CD4-positive, CD25-positive, alpha-beta regulatory T cell (primary cell): Measurements from ENCODE around the gene PASD1. TPM values are rescaled to one million over a fixed set of nuclear protein-coding genes. Genes with fewer than 3 reads are reported as not detected.

Experiments used
- ATAC-seq, 2 donors: fragments of 150-1000 bp; cut with Tn5 transposase; one replicate each; pipeline ENCODE4 v1.10.0; 2021; ENCODE audit warnings: low read depth in 2 of 2, moderate number of reproducible peaks in 2 of 2, moderate library complexity in 1 of 2
- DNase-seq, 3 donors: peaks; one replicate each; pipeline versions ENCODE4 v3.0.0 to v3.0.0-alpha.2; 2012 to 2022; ENCODE audit warnings: mixed read lengths in 1 of 3
- H3K27ac ChIP-seq: one replicate; pipeline ENCODE4 v1.7.0; 2013; ENCODE audit warnings: mild to moderate bottlenecking, low read length; ENCODE audit not compliant: insufficient read depth, poor library complexity, severe bottlenecking
- H3K27me3 ChIP-seq: one replicate; pipeline ENCODE4 v1.7.0; 2013; ENCODE audit warnings: low read length; ENCODE audit not compliant: control insufficient read depth, insufficient read depth
- H3K36me3 ChIP-seq: one replicate; pipeline ENCODE4 v1.7.0; 2013; ENCODE audit warnings: mild to moderate bottlenecking, low read length, moderate library complexity; ENCODE audit not compliant: control insufficient read depth, insufficient read depth
- H3K4me1 ChIP-seq: 2 replicates; pipeline ENCODE4 v1.7.0; 2013; ENCODE audit warnings: mild to moderate bottlenecking, low read length; ENCODE audit not compliant: insufficient read depth, control insufficient read depth, poor library complexity, severe bottlenecking
- H3K4me3 ChIP-seq: one replicate; pipeline ENCODE4 v1.7.0; 2013; ENCODE audit warnings: low read depth, mild to moderate bottlenecking, low read length, moderate library complexity
- H3K9me3 ChIP-seq, 2 experiments: 1 replicate in 1 of 2; 2 replicates in 1 of 2; pipeline ENCODE4 v1.7.0; 2013; ENCODE audit warnings: low read length in 2 of 2, mild to moderate bottlenecking in 1 of 2, moderate library complexity in 1 of 2; ENCODE audit not compliant: control insufficient read depth in 2 of 2
- H3K27ac Mint-ChIP-seq, 3 donors: one replicate each; pipeline ENCODE4 v1.8.0; 2020 to 2022; ENCODE audit warnings: mild to moderate bottlenecking in 3 of 3, mixed read lengths in 3 of 3, moderate library complexity in 2 of 3
- H3K27me3 Mint-ChIP-seq: one replicate; pipeline ENCODE4 v1.8.0; 2022; ENCODE audit warnings: mild to moderate bottlenecking, mixed read lengths
- H3K36me3 Mint-ChIP-seq: one replicate; pipeline ENCODE4 v1.8.0; 2020; ENCODE audit warnings: mixed read lengths
- H3K4me1 Mint-ChIP-seq, 4 donors: one replicate each; pipeline ENCODE4 v1.8.0; 2020 to 2022; ENCODE audit warnings: mixed read lengths in 4 of 4, mild to moderate bottlenecking in 1 of 4
- H3K4me3 Mint-ChIP-seq, 4 donors: one replicate each; pipeline ENCODE4 v1.8.0; 2020 to 2022; ENCODE audit warnings: mild to moderate bottlenecking in 4 of 4, mixed read lengths in 4 of 4, moderate library complexity in 3 of 4
- H3K9me3 Mint-ChIP-seq, 7 donors: one replicate each; pipeline ENCODE4 v1.8.0; 2020 to 2022; ENCODE audit warnings: mixed read lengths in 7 of 7, mild to moderate bottlenecking in 3 of 7, moderate library complexity in 2 of 7
- polyA plus RNA-seq, 4 donors: library from polyadenylated mRNA; unstranded; fragments of 300-500 nt; fragmentation: Illumina TruSeq; gene quantifications; one replicate each; pipeline ENCODE4 v1.2.3, GENCODE V29; 2021
- total RNA-seq: library from RNA; stranded (reverse); gene quantifications from one replicate; pipeline ENCODE4 v1.2.3, GENCODE V29; 2022

The PASD1 gene
- total and polyA plus RNA-seq, 5 donors from 2014 or later, result not detected

- Mint-ChIP-seq H3K36me3 (no peaks in the 10 kb centered on the region), H3K4me3 (no peak overlapping the region), H3K9me3 (peaks cover 0 to 2% (median 0%) of the 10 kb centered on the region in 7 donors), H3K27ac (no peak overlapping the region), H3K4me1 (no peaks in the 10 kb centered on the region), H3K27me3 (peaks cover 5% of the 10 kb centered on the region)
- Histone ChIP-seq H3K9me3 (no peaks in the 10 kb centered on the region), H3K27ac (no peak overlapping the region), H3K4me1 (no peaks in the 10 kb centered on the region), H3K27me3 (no peaks in the 10 kb centered on the region), H3K36me3 (no peaks in the 10 kb centered on the region), H3K4me3 (no peak overlapping the region)
- DNase-seq, result no peak
- no peak for ATAC-seq
Measured at GRCh38 chrX:151702741-151703340, 139.4 kb downstream of the PASD1 start.

GRCh38 chrX:151703487-151703886 lies 140.0 kb downstream of the PASD1 start:
- Histone ChIP-seq H3K9me3 (no peaks in the 10 kb centered on the region), H3K27me3 (no peaks in the 10 kb centered on the region), H3K4me1 (no peaks in the 10 kb centered on the region), H3K27ac (no peak overlapping the region), H3K4me3 (no peak overlapping the region), H3K36me3 (no peaks in the 10 kb centered on the region)
- Mint-ChIP-seq H3K27ac (no peak overlapping the region), H3K9me3 (peaks cover 0 to 2% (median 0%) of the 10 kb centered on the region in 7 donors), H3K27me3 (peaks cover 1% of the 10 kb centered on the region), H3K36me3 (no peaks in the 10 kb centered on the region), H3K4me3 (no peak overlapping the region), H3K4me1 (no peaks in the 10 kb centered on the region)
- ATAC-seq, result no peak
- no peak for DNase-seq

GRCh38 chrX:151704041-151704663 lies 140.7 kb downstream of the PASD1 start:
- no peak for DNase-seq
- no peak overlapping the region for H3K4me3 Mint-ChIP-seq
- no peak for ATAC-seq
- H3K36me3 ChIP-seq, result no peaks in the 10 kb centered on the region
- H3K27ac Mint-ChIP-seq, result no peak overlapping the region
- H3K27me3 Mint-ChIP-seq, result no peaks in the 10 kb centered on the region
- peaks cover 0 to 2% (median 0%) of the 10 kb centered on the region in 7 donors for H3K9me3 Mint-ChIP-seq
- H3K27me3 ChIP-seq, result no peaks in the 10 kb centered on the region
- no peak overlapping the region for H3K27ac ChIP-seq
- H3K9me3 ChIP-seq, result no peaks in the 10 kb centered on the region
- no peaks in the 10 kb centered on the region for H3K4me1 Mint-ChIP-seq
- H3K4me1 ChIP-seq, result no peaks in the 10 kb centered on the region
- no peaks in the 10 kb centered on the region for H3K36me3 Mint-ChIP-seq
- H3K4me3 ChIP-seq, result no peak overlapping the region

- Histone ChIP-seq H3K27me3 (no peaks in the 10 kb centered on the region), H3K36me3 (no peaks in the 10 kb centered on the region), H3K4me1 (no peaks in the 10 kb centered on the region), H3K9me3 (no peaks in the 10 kb centered on the region), H3K4me3 (no peak overlapping the region), H3K27ac (no peak overlapping the region)
- Mint-ChIP-seq H3K9me3 (peaks cover 0 to 2% (median 0%) of the 10 kb centered on the region in 7 donors), H3K36me3 (no peaks in the 10 kb centered on the region), H3K4me3 (no peak overlapping the region), H3K27ac (no peak overlapping the region), H3K27me3 (no peaks in the 10 kb centered on the region), H3K4me1 (no peaks in the 10 kb centered on the region)
- ATAC-seq (no peak), DNase-seq (no peak)
Measured at GRCh38 chrX:151708821-151709220, 145.3 kb downstream of the PASD1 start.

- no peak overlapping the region for H3K4me3 ChIP-seq
- Mint-ChIP-seq H3K9me3 (no peaks in the 10 kb centered on the region), H3K4me1 (no peaks in the 10 kb centered on the region), H3K27me3 (no peaks in the 10 kb centered on the region), H3K4me3 (no peak overlapping the region), H3K36me3 (no peaks in the 10 kb centered on the region), H3K27ac (no peak overlapping the region)
- H3K36me3 ChIP-seq, result no peaks in the 10 kb centered on the region
- no peak for DNase-seq
- ATAC-seq, result no peak
- H3K4me1 ChIP-seq, result no peaks in the 10 kb centered on the region
- H3K27me3 ChIP-seq, result no peaks in the 10 kb centered on the region
- H3K9me3 ChIP-seq, result no peaks in the 10 kb centered on the region
- no peak overlapping the region for H3K27ac ChIP-seq
Measured at GRCh38 chrX:151710457-151710856, 147.0 kb downstream of the PASD1 start.

GRCh38 chrX:151711154-151711553 lies 147.7 kb downstream of the PASD1 start:
- Histone ChIP-seq H3K27me3 (no peaks in the 10 kb centered on the region), H3K4me3 (no peak overlapping the region), H3K36me3 (no peaks in the 10 kb centered on the region), H3K27ac (no peak overlapping the region), H3K9me3 (no peaks in the 10 kb centered on the region), H3K4me1 (no peaks in the 10 kb centered on the region)
- ATAC-seq, result no peak
- Mint-ChIP-seq H3K9me3 (no peaks in the 10 kb centered on the region), H3K27me3 (no peaks in the 10 kb centered on the region), H3K4me1 (no peaks in the 10 kb centered on the region), H3K36me3 (no peaks in the 10 kb centered on the region), H3K4me3 (no peak overlapping the region), H3K27ac (peak overlapping the region in 1 of 3 donors; percentile 25)
- DNase-seq, result no peak

GRCh38 chrX:151711787-151712186 lies 148.3 kb downstream of the PASD1 start:
- ATAC-seq (no peak), DNase-seq (no peak)
- H3K9me3 Mint-ChIP-seq, result no peaks in the 10 kb centered on the region
- no peaks in the 10 kb centered on the region for H3K4me1 Mint-ChIP-seq
- no peaks in the 10 kb centered on the region for H3K4me1 ChIP-seq
- no peak overlapping the region for H3K27ac ChIP-seq
- H3K4me3 Mint-ChIP-seq, result no peak overlapping the region
- no peak overlapping the region for H3K27ac Mint-ChIP-seq
- no peaks in the 10 kb centered on the region for H3K27me3 ChIP-seq
- no peaks in the 10 kb centered on the region for H3K9me3 ChIP-seq
- H3K27me3 Mint-ChIP-seq, result no peaks in the 10 kb centered on the region
- H3K4me3 ChIP-seq, result no peak overlapping the region
- no peaks in the 10 kb centered on the region for H3K36me3 Mint-ChIP-seq
- no peaks in the 10 kb centered on the region for H3K36me3 ChIP-seq

GRCh38 chrX:151712253-151712652 lies 148.8 kb downstream of the PASD1 start:
- Mint-ChIP-seq H3K4me3 (no peak overlapping the region), H3K4me1 (no peaks in the 10 kb centered on the region), H3K36me3 (no peaks in the 10 kb centered on the region), H3K9me3 (no peaks in the 10 kb centered on the region), H3K27me3 (no peaks in the 10 kb centered on the region), H3K27ac (no peak overlapping the region)
- Histone ChIP-seq H3K27ac (no peak overlapping the region), H3K36me3 (no peaks in the 10 kb centered on the region), H3K4me3 (no peak overlapping the region), H3K4me1 (no peaks in the 10 kb centered on the region), H3K9me3 (no peaks in the 10 kb centered on the region), H3K27me3 (no peaks in the 10 kb centered on the region)
- no peak for DNase-seq
- no peak for ATAC-seq
